Measurements from ENCODE around the gene ERC1.

ERC1 gene

DNA sequence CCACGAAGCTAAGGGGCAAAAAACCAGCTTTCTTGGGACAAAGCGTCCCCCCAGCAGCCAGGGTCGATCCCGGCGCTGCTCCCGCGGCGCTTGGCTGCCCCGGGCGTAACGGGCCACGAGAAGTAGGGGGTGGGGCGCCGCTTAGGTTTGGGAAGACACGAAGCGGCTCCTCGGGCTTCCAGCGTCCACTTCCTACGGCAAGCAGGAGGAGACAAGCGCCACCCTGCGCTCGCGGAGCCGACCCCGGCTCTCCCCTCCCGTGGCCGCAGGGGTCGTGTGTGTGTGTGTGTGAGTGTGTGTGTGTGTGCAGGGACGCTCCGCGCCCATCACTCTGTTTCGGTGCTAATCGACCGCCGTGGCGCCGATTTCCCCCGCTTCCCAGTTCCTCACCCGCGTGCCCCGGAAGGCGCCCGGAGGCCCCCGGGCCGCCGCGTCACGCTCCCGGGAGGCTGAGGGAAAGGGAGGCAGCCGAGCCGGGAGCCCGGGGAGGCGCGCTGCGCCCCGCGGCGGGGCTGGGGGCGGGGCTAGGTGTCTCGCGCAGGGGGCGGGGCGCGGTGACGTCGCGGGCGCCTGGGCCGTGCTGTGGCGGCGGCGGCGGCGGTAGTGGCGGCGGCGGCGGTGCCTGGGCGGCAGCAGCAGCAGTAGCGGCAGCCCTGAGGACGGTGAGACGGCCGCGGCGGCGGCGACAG lies at the start of gene ERC1:
Gene ERC1, plus strand, starts transcription at position 563 of the 689 bp plus-strand sequence. CDS start 36,681 bp downstream, outside the sequence.
- DNase-seq = peak; percentile 46 to 95 (median 87)

DNA sequence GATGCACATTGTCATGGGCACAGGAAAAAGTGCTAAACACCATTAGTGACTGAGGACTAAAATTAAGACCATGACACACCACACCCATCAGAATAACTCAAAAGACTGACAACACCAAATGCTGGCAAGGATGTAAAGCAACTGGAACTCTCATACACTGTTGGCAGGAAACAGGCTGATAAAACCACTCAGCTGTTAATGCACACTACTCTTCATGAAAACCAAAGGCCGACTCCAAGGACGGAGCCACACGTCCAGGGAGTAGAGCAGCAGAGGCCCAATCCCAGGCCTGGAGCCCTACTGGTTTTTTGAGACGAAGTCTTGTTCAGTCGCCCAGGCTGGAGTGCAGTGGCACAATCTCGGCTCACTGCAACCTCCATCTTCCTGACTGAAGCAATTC lies 48.0 kb upstream of the ERC1 start:
- DNase-seq = no peak

DNA sequence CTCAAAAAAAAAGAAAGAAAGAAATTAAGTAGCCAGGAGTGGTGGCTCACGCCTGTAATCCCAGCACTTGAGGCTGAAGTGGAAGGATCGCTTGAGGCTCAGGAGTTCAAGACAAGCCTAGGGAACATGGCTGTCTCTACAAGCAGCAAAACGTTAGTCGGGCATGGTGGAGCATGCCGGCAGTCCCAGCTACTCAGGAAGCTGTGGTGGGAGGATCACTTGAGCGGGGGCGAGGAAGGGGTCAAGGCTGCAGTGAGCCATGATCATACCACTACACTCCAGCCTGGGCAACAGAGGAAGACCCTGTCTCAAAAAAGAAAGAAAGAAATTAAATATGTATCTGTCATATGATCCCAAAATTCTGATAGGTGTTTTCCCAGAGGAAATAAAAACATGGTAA lies 46.8 kb upstream of the ERC1 start:
- DNase-seq = no peak

- no peak for DNase-seq
Measured at GRCh38 chr12:946212-946611, 44.8 kb upstream of the ERC1 start.

DNA sequence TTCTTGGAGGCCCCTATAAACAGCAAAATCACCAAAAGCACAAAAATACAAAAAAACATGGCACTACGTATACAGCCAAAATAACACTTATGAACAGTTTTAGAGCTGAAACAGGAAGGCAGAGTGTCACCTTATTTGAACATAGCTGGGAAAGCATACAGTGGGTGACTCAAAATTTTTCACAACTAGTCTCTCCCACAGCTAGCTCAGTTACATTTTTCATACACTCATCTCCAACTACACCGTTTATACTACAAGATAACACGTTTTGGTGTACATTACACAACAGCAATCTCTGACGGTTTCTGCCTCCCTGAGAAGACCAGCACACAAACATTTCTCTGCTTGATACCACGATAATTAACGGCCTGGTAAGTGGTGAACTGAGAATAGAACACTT lies 44.4 kb upstream of the ERC1 start:
- DNase-seq = no peak

- no peak for DNase-seq
Measured at GRCh38 chr12:948238-948637, 42.8 kb upstream of the ERC1 start.

DNA sequence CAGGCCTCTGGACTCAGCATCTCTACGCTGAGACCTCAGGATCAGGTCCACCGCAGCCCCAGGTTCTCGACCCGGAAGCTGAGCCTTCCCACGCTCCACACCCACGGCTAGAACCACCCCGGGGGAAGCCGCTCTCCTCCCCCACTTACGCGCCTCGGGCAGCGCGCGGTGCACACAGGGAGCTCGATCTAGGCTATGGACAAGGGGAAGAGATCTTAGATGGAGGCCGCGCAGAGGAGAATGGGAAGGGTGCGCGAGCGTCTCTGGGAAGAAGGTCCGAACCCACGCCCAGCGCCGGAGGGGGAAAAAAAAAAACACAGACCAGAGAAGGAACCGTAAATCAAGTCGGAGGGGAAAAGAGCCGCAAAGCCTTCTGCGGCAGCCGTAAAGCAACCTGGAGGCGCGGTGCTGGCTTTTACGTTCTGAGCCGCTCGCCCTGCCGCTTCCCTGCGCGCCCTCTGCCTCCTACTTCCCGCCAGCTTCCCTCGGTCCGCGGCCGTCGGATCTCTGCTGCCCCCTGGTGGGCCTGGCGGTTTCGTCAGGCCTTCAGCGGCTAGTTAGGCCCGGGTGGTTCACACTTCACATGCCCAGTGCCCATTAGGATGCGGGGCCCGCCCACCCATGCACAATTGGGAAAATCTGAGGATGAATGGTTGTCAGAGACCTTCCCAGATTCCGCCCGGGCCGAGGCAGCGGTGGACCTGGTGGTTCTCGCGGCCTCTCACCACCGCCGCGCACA lies 41.4 kb upstream of the ERC1 start, which contains the start of gene RAD52:
Gene RAD52, minus strand, starts transcription at position 242 of the 739 bp plus-strand sequence. CDS start 16,636 bp downstream, outside the sequence.
- DNase-seq = peak; percentile 77 to 100 (median 96)

DNA sequence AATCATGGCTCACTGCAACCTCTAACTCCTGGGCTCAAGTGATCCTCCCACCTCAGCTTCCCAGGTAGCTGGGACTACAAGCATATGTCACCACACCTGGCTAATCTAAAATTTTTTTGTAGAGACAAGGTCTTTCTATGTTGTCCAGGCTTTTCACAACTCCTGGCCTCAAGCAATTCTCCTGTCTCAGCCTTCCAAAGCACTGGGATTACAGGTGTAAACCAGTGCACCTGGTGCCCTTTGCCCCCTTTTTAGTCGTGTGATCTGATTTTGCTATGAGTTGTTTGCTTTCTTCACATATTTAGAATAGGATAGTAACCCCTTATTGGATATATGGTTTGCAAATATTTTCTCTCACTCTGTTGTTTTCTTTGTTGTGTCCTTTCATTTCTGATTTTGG lies 39.8 kb upstream of the ERC1 start:
- DNase-seq = no peak

- DNase-seq = peak in 1 of 14 donors; percentile 27
Measured at GRCh38 chr12:953776-954175, 37.2 kb upstream of the ERC1 start.

GRCh38 chr12:954741-955140 lies 36.3 kb upstream of the ERC1 start:
- DNase-seq = no peak

DNA sequence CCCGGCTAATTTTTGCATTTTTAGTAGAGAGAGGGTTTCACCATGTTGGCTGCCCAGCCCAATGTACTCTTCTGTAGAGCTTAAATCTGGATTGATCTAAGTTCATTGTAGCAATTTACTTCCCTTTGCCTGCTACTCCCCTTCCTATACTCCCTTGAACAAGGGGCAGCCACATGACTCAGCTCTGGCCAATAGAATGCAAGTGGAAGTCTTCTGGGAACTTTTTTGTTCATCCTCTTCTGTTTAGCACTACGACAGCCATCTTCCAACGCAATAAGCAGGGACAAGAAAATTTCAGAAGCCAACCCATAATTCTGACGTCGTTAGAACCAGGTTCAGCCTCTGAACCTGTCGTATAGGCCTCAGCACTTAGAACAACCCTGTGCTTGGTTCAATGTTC lies 35.1 kb upstream of the ERC1 start:
- DNase-seq = no peak

DNA sequence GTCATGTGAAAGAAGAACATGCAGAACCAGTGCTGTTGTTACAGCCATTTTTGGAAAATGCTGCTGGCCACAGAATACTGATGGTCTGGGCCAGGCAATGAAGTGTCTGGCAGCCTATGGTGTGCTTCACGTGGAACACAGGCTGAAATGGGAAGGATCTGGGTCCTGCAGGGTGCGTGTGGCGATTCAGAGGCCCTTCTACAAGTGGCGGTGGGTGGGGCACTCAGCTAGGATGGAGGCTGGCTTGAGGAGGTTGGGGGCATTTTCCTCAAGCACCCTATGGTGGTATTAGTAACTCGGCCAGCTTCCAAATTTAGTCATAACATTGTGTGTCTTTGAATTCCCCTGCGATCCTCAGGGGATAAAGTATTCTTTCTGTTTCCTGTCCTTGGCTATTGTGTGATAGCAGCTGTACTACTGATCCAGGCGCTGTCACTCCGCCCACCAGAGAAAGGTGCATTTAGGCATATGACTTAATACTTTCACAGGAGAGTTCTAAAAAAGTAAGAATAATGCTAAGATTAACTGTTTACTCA lies 32.4 kb upstream of the ERC1 start:
- no peak for DNase-seq

DNA sequence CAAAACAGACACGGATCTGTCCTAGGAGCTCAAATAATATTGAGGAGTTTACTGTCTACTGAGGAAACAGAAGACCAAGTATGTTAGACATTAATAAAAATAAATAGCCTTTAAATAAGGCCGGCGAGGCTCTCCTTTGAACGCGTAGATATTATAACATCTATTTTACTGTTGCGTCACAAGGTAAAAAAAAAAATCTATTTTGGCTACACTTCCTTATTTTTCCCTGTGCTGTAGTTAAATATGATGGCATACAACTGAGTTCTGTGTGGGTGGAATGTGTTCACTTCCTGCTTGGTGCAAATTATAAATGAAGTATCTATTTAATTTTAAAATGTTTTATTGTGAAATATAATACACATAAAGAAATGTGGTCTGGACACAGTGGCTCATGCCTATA lies 24.3 kb upstream of the ERC1 start:
- DNase-seq = no peak

DNA sequence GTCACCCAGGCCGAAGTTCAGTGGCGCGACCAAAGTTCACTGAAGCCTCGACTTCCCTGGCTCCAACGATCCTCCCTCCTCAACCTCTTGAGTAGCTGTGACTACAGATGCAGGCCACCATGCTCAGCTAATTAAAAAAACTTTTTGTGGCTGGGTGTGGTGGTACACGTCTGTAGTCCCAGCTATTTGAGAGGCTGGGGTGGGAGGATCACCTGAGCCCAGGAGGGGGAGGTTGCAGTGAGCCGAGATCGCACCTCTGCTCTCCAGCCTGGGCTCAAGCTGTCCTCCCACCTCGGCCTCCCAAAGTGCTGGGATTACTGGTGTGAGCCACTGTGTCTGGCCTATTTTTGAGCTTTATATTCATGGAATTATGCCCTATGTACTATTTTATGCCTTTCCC lies 23.4 kb upstream of the ERC1 start:
- DNase-seq = no peak

DNA sequence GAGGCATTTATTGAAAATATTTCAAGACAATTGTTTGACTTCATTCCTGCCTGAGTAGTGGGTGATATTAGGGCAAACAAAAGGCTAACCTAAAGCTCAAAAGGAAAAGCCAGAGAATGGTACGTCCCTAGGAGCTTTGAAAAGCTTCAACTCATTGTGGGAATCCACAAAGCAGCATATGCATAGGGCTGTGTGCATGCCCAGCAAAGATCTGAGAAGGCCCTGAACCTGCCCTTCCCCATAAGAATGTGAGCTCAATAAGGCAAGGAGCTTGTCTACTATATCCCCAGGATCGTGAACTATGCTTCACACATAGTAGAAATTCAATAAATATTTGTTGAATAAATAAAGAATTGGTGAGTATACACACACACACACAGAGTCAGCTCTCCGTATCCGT lies 22.5 kb upstream of the ERC1 start:
- DNase-seq = peak in 1 of 14 donors; percentile 9

DNA sequence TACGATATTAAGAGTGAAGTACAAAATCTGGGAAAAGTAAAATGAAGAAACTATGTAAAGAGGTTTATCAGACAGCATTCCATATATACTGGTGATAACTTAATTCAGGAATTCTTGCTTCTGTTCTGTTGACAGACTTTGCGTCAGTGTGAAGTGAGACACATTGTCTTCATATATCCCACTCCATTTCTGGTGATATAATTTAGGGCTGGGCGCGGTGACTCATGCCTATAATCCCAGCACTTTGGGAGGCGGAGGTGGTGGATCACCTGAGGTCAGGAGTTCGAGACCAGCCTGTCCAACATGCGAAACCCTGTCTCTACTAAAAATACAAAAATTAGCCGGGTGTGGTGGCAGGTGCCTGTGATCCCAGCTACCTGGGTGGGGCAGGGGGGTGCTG lies 21.2 kb upstream of the ERC1 start:
- DNase-seq = no peak

GRCh38 chr12:971991-972390 lies 19.0 kb upstream of the ERC1 start:
- no peak for DNase-seq

- DNase-seq = no peak
Measured at GRCh38 chr12:974271-974862, 16.7 kb upstream of the ERC1 start.

GRCh38 chr12:976644-977043 lies 14.4 kb upstream of the ERC1 start:
- no peak for DNase-seq

DNA sequence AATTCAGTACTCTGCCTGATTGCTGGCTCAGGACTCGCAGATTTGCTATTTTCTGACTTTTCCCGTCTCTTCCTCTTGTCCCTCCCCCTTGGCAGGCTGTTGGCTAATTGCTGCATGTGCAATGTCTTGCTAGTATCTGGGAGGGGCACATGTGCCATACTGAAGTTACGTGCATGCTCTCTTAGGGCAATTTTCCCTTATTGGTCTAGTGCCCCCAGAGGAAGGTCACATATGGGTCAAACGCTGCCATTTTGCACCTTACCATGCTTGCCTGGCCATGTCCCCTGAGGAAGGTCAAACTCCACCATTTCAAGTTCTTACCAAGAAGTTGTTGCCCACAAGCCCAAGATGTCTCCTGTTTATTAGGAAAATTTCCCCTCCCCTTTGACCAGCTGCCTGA lies 13.9 kb upstream of the ERC1 start:
- DNase-seq = no peak

DNA sequence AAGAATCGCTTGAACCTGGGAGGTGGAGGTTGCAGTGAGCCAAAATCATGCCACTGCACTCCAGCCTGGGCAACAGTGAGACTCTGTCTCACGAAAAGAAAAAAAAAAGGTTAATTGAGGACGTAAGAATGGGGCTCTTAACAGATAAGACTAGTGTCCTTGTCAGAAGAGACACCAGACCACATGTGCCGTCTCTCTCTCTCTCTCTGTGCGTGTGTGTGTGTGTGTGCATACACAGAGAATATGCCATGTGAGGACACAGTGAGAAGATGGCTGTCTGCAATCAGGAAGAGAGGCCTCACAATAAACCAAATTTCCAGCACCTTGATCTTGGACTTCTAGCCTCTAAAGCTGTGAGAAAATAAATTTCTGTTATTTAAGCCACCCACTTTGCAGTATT lies 11.7 kb upstream of the ERC1 start:
- no peak for DNase-seq

- DNase-seq = no peak
Measured at GRCh38 chr12:981176-981828, 9.7 kb upstream of the ERC1 start.

GRCh38 chr12:981961-982360 lies 9.1 kb upstream of the ERC1 start:
- no peak for DNase-seq

All from C1 segment of cervical spinal cord (tissue), 14 donors.